Hepatocyte (in vitro differentiated cells): Measurements from ENCODE around the gene SYT8.

Source experiments
- EZH2 ChIP-seq: fragments of 200-600 bp; sonication (generic); IDR thresholded peaks from 2 replicates; pipeline ENCODE4 v1.6.1; 2016; ENCODE audit warnings: antibody characterized with exemption, mild to moderate bottlenecking, borderline replicate concordance
- TF ChIP-seq, protein P1 (sequence below): fragments of 200-600 bp; sonication (generic); IDR thresholded peaks from 2 replicates; pipeline ENCODE4 v1.5.1; 2016; ENCODE audit warnings: antibody characterized with exemption, mild to moderate bottlenecking; ENCODE audit not compliant: poor library complexity

DNA sequence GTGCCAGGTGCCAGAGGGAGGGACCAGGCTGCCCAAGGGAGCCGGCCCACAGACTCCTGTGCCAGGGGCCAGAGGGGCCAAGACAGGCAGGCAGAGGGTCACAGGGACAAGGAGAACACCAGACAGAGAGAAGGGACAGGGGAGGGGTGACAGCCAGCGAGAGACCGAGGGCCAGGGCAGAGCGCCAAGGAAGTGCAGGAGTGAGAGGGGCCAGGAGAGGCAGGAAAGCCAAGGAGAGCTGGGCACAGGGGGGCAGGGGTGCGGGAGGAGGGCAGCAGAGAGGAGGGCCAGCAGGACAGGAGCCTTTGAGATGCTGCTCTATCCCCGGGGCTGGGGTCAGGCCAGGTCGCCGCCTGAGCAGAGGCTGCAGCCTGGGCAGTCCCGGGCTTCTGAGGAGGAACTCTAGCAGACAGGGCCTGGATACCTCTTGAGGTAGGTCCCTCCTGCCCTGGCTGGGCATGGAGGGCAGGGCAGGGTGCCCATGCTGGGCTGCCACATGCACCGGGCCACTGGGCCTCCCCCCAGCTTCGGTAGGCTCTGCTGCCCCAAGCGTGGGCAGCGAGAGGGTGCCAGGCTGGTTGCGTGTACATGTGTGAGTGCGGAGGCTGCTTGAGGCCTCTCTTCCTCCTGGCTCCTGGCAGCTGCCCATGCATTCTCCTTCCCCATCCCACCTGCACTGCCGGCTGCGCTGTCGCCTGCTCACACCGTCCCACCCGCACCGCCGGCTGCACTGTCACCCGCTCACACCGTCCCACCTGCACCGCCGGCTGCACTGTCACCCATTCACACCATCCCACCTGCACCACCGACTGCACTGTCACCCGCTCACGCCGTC is 30.3 kb downstream of the SYT8 start:
- TF ChIP-seq EZH2: no peak
- TF ChIP-seq, protein P1, sequence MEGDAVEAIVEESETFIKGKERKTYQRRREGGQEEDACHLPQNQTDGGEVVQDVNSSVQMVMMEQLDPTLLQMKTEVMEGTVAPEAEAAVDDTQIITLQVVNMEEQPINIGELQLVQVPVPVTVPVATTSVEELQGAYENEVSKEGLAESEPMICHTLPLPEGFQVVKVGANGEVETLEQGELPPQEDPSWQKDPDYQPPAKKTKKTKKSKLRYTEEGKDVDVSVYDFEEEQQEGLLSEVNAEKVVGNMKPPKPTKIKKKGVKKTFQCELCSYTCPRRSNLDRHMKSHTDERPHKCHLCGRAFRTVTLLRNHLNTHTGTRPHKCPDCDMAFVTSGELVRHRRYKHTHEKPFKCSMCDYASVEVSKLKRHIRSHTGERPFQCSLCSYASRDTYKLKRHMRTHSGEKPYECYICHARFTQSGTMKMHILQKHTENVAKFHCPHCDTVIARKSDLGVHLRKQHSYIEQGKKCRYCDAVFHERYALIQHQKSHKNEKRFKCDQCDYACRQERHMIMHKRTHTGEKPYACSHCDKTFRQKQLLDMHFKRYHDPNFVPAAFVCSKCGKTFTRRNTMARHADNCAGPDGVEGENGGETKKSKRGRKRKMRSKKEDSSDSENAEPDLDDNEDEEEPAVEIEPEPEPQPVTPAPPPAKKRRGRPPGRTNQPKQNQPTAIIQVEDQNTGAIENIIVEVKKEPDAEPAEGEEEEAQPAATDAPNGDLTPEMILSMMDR: no peak
